Effector memory CD8-positive, alpha-beta T cell (primary cell): ENCODE results near the gene OR52B6.
"Not testable (repeated sequence)": the region's sequence is repeated elsewhere in the genome, so short reads cannot be mapped to it uniquely, and the experiment has no call there.

Experiments
- ATAC-seq: fragments of 150-1000 bp; cut with Tn5 transposase; replicated peaks from 2 replicates; pipeline ENCODE4 v1.10.0; 2021; ENCODE audit warnings: mild to moderate bottlenecking, moderate library complexity
- DNase-seq, 3 experiments: peaks; one replicate each; pipeline ENCODE4 v3.0.0; 2021
- H3K27ac Mint-ChIP-seq, 2 donors: one replicate each; pipeline ENCODE4 v1.8.0; 2022; ENCODE audit warnings: mild to moderate bottlenecking in 2 of 2, mixed read lengths in 2 of 2, moderate library complexity in 2 of 2
- H3K27me3 Mint-ChIP-seq, 2 donors: one replicate each; pipeline ENCODE4 v1.8.0; 2022; ENCODE audit warnings: mixed read lengths in 2 of 2
- H3K36me3 Mint-ChIP-seq: one replicate; pipeline ENCODE4 v1.8.0; 2022; ENCODE audit warnings: mild to moderate bottlenecking, moderate library complexity, mixed read lengths; ENCODE audit not compliant: insufficient read depth
- H3K4me1 Mint-ChIP-seq, 2 donors: one replicate each; pipeline ENCODE4 v1.8.0; 2022; ENCODE audit warnings: low read depth in 2 of 2, mixed read lengths in 2 of 2
- H3K4me3 Mint-ChIP-seq, 2 donors: one replicate each; pipeline ENCODE4 v1.8.0; 2022; ENCODE audit warnings: mild to moderate bottlenecking in 2 of 2, mixed read lengths in 2 of 2, moderate library complexity in 2 of 2
- H3K9me3 Mint-ChIP-seq, 2 donors: one replicate each; pipeline ENCODE4 v1.8.0; 2022; ENCODE audit warnings: mixed read lengths in 2 of 2

The OR52B6 gene

DNA sequence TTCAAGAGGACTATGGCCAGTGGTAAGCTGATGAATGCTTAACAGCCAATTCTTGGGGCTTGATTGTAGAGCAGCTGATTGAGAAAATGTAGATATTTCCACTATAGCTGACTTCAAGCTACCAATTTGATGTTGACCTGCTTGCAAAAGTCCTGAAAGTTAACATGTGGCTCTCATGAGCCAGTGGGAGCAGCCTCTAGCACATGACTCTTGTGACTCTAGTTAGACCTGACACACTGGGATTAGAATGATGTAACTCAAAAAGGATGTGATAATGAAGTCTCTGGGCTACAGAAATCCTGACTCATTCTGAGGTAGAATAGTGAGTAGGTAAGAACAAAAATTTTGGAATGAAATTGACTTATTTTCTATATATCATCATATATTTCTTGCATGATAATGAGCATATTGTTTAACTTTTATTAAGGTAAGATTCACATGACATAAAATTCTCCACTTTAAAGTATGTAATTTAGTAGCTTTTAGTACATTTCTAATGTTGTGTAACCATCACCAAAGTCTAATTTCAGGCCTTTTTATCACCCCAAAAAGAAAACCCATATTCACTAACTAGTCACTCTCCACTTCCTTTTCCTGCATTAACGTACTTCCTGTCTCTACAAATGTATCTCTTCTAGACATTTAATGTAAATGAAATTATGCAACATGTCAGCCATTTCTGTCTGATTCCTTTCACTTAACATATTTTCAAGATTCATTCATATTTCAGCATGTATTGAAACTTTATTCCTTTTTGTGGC is 16.2 kb upstream of the OR52B6 start:
- Mint-ChIP-seq H3K4me1 (no peaks in the 10 kb centered on the region), H3K4me3 (no peak overlapping the region), H3K36me3 (no peaks in the 10 kb centered on the region), H3K9me3 (peaks cover 0 to 2% of the 10 kb centered on the region in 2 donors), H3K27me3 (peaks cover 8 to 38% of the 10 kb centered on the region in 2 donors), H3K27ac (no peak overlapping the region)
- no peak for ATAC-seq
- no peak for DNase-seq

DNA sequence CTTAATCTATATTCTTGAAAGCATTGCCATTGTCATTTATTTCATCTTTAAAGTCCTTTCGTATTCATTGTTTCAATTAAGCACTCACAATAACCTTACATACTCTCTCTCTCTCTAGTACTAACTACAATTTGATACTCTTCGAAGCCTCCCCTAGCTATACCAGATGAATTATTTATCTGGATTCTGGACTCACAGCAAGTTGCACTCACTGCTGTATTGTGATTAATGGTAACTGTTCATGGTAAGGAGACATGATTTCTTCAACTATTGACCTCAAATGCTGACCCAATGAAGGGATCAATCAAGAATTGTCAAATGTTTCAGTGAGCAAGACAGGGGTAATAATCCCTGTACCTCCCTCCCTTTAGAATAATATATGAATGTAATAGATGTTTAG is 6.0 kb upstream of the OR52B6 start:
- Mint-ChIP-seq H3K9me3 (no peaks in the 10 kb centered on the region), H3K4me1 (no peaks in the 10 kb centered on the region), H3K4me3 (no peak overlapping the region), H3K27me3 (peaks cover 0 to 9% of the 10 kb centered on the region in 2 donors), H3K36me3 (no peaks in the 10 kb centered on the region), H3K27ac (no peak overlapping the region)
- DNase-seq (no peak), ATAC-seq (no peak)

DNA sequence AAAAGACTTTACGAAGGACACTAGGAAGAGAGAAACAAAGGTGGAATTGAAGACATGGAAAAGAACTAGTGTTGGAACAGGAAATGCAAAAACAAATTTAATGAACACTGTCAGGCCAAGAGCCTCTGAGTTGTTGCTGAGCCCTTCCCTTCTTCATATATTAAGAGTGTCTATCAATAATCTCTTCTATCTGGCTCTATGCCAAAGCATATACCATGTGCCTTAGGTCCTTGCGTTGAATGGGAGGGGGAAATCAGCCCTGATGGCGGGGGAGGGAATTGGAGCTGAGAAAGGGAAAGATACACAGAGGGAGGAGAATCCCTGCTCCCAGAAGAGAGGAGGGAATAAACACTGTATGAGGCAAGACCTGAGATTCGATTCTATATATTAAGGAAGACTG is 5.5 kb upstream of the OR52B6 start:
- no peak for DNase-seq
- Mint-ChIP-seq H3K27ac (no peak overlapping the region), H3K4me3 (no peak overlapping the region), H3K27me3 (peaks cover 0 to 9% of the 10 kb centered on the region in 2 donors), H3K36me3 (no peaks in the 10 kb centered on the region), H3K9me3 (no peaks in the 10 kb centered on the region), H3K4me1 (no peaks in the 10 kb centered on the region)
- no peak for ATAC-seq

DNA sequence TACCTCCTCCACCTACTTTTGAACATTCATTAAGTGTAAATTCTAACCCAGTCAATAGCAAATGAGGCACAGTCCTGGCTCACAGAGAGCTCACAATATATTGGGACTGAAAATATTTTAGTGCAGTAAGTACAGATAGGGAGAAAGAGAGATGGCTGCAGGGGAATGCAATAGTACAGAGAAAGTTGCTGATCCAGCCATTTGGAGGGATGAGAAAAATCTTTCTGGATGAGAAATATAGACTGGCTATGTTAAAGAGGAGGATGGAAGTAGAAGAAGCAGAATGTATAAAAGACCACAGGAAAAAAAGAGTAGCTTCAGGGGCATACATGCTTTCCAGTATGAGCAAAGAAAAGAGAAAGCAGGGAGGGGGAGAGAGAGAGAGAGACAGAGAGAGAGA is 3.6 kb upstream of the OR52B6 start:
- DNase-seq, result no peak
- Mint-ChIP-seq H3K27ac (no peak overlapping the region), H3K4me1 (no peaks in the 10 kb centered on the region), H3K27me3 (no peaks in the 10 kb centered on the region), H3K36me3 (no peaks in the 10 kb centered on the region), H3K9me3 (no peaks in the 10 kb centered on the region), H3K4me3 (no peak overlapping the region)
- ATAC-seq, result no peak

DNA sequence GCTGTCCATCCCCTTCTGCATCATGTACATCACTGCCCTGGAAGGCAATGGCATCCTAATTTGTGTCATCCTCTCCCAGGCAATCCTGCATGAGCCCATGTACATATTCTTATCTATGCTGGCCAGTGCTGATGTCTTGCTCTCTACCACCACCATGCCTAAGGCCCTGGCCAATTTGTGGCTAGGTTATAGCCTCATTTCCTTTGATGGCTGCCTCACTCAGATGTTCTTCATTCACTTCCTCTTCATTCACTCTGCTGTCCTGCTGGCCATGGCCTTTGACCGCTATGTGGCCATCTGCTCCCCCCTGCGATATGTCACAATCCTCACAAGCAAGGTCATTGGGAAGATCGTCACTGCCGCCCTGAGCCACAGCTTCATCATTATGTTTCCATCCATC is 337 bp downstream of the OR52B6 start:
- Mint-ChIP-seq H3K27me3 (no peaks in the 10 kb centered on the region), H3K9me3 (no peaks in the 10 kb centered on the region), H3K4me3 (no peak overlapping the region), H3K36me3 (no peaks in the 10 kb centered on the region), H3K4me1 (no peaks in the 10 kb centered on the region), H3K27ac (no peak overlapping the region)
- DNase-seq, result no peak
- ATAC-seq, result no peak

DNA sequence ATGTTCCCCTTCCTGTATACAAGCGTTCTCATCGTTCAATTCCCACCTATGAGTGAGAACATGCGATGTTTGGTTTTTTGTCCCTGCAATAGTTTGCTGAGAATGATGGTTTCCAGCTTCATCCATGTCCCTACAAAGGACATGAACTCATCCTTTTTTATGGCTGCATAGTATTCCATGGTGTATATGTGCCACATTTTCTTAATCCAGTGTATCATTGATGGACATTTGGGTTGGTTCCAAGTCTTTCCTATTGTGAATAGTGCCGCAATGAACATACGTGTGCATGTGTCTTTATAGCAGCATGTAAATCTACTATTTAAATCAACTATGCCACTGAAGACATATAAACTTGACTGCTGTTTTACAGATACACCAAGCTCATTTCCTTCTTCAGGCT is 3.8 kb downstream of the OR52B6 start:
- not testable (repeated sequence) for ATAC-seq, H3K27me3 Mint-ChIP-seq, DNase-seq, H3K9me3 Mint-ChIP-seq, H3K27ac Mint-ChIP-seq, H3K4me1 Mint-ChIP-seq, H3K4me3 Mint-ChIP-seq, H3K36me3 Mint-ChIP-seq

DNA sequence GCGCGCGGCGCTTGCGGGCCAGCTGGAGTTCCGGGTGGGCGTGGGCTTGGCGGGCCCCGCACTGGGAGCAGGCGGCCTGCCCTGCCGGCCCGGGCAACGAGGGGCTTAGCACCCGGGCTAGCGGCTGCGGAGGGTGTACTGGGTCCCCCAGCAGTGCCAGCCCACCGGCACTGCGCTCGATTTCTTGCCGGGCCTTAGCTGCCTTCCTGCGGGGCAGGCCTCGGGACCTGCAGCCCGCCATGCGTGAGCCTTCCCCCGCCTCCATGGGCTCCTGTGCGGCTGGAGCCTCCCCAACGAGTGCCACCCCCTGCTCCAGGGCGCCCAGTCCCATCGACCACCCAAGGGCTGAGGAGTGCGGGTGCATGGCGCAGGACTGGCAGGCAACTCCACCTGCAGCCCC is 9.2 kb downstream of the OR52B6 start:
- ATAC-seq, H3K36me3 Mint-ChIP-seq, H3K4me3 Mint-ChIP-seq, H3K4me1 Mint-ChIP-seq, H3K27ac Mint-ChIP-seq, H3K27me3 Mint-ChIP-seq, DNase-seq, H3K9me3 Mint-ChIP-seq: not testable (repeated sequence)

DNA sequence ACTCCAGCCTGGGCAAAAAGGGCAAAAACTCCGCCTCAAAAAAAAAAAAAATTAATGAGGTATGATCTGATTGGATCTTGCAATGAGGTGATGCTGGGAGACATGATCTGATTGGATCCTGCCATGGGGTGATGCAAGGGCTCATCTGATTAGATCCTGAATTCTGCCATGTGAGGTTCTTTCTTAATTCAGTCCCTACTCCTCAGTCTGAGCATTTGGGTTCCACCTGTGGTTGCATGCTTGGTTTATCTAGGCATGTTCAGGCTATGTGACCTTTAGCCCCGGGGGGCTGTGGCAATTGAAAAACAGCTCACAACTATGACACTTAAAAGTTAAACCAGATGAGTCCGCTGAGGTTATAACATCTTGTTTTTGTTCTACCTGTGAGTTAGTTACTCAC is 10.9 kb downstream of the OR52B6 start:
- H3K27ac Mint-ChIP-seq, result no peak overlapping the region
- no peak for DNase-seq
- no peak for ATAC-seq

DNA sequence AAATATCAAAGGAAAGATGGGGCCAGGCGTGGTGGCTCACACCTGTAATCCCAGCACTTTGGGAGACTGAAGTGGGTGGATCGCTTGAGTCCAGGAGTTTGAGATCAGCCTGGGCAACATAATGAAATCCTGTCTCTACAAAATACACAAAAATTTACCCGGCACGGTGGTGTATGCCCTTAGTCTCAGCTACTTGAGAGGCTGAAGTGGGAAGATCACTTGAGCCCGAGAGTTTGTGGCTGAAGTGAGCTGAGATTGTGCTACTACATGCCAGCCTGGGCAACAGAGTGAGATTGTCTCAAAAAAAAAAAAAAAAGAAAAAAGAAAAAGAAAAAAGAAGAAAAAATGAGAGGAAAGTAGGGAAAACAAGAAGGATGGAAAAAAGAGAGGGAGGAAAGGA is 11.9 kb downstream of the OR52B6 start:
- peaks cover 0 to 2% of the 10 kb centered on the region in 2 donors for H3K4me1 Mint-ChIP-seq
- no peaks in the 10 kb centered on the region for H3K36me3 Mint-ChIP-seq
- DNase-seq (no peak), ATAC-seq (no peak)
- H3K9me3 Mint-ChIP-seq, result no peaks in the 10 kb centered on the region
- H3K27me3 Mint-ChIP-seq, result peaks cover 16 to 17% of the 10 kb centered on the region in 2 donors
- H3K27ac Mint-ChIP-seq, result no peak overlapping the region
- no peak overlapping the region for H3K4me3 Mint-ChIP-seq

More for the DNA sequence above, 10.9 kb downstream of the OR52B6 start:
- H3K27me3 Mint-ChIP-seq, result peaks cover 6 to 7% of the 10 kb centered on the region in 2 donors
- H3K4me3 Mint-ChIP-seq, result no peak overlapping the region
- H3K4me1 Mint-ChIP-seq, result peaks cover 0 to 2% of the 10 kb centered on the region in 2 donors
- H3K9me3 Mint-ChIP-seq, result no peaks in the 10 kb centered on the region
- no peaks in the 10 kb centered on the region for H3K36me3 Mint-ChIP-seq

DNA sequence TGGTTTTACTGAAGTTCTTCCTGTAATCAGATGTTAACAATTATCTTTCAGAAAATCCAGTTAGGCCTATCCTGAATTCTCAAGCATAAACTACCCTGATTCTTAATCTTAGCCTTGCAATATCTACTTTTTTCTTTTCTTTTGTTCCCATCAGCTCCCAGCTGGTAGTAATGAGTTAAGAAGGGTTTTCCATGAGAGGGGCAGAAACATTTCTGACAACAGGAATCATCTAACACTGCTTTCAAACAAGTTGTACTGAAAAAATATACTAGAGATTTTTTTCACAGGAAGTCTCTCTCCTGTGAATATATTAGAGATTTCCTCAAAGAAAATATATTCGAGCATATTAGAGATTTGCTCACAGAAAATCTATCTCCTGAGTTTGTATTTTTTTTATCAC is 12.5 kb downstream of the OR52B6 start:
- no peak overlapping the region for H3K27ac Mint-ChIP-seq
- H3K4me3 Mint-ChIP-seq, result no peak overlapping the region
- no peak for ATAC-seq

DNA sequence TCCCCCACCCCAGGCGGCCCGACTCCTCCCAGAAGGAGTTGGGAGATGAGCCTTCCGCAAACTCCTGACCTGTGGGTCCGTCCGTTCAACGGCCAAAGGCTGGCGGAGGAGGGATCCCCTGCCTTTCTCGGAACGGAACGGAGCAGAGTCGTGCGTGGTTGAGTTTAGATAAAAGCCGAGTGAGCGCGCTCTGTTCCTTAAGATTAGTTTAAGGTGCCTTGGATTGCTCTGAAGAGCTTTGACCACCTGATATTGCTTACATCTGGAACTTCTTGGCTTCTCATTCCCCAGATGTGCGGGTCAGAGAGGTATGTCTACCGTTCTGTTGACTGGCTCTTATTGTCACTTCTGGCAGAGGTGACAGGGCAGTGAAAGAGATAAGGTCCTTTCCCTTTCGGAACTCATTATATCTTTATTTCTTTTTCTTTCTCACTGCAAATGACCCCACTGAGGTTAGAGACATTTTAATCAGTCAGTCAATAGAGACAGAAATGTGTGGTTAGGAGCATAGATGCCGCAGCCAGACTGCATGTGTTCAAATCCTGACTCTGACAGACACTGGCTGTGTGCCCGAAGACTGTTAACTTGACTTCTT is 16.0 kb downstream of the OR52B6 start, which contains the start of gene TRIM6:
TSS of gene TRIM6 (plus strand) at position 31 of the 595 bp plus-strand sequence. CDS start at position 292, 261 bp downstream.
- no peaks in the 10 kb centered on the region for H3K36me3 Mint-ChIP-seq
- peaks cover 22 to 23% of the 10 kb centered on the region in 2 donors for H3K27me3 Mint-ChIP-seq
- H3K9me3 Mint-ChIP-seq, result no peaks in the 10 kb centered on the region
- H3K27ac Mint-ChIP-seq, result no peak within 1 kb of the TSS
- ATAC-seq (no peak), DNase-seq (no peak)
- peaks cover 0 to 2% of the 10 kb centered on the region in 2 donors for H3K4me1 Mint-ChIP-seq
- peak within 1 kb of the TSS in 1 of 2 donors; percentile 70 for H3K4me3 Mint-ChIP-seq

More for the DNA sequence above, 12.5 kb downstream of the OR52B6 start:
- Mint-ChIP-seq H3K9me3 (no peaks in the 10 kb centered on the region), H3K27me3 (peaks cover 21 to 22% of the 10 kb centered on the region in 2 donors), H3K36me3 (no peaks in the 10 kb centered on the region), H3K4me1 (peaks cover 0 to 2% of the 10 kb centered on the region in 2 donors)
- no peak for DNase-seq

DNA sequence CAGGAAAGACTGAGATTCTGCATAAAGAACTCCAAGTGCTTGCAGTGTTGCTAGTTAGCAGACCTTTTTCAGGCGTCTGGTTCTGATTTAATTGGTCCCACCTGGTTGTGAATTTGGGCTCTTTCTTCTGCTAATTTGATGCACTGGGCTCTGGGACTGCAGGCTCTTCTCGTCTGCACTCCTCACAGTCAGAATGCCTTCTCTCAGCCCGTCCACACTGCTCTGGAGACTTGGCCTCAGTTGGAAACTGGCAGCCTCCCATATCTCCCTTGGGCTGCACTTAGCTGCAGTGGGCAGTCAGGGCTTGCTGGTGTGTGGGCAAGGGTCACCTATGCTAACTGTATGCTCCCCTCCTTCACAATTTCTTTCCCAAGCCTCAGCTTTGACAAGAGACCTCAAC is 17.3 kb downstream of the OR52B6 start:
- H3K36me3 Mint-ChIP-seq, result no peaks in the 10 kb centered on the region
- DNase-seq (no peak), ATAC-seq (no peak)
- peaks cover 0 to 2% of the 10 kb centered on the region in 2 donors for H3K4me1 Mint-ChIP-seq
- peaks cover 22 to 23% of the 10 kb centered on the region in 2 donors for H3K27me3 Mint-ChIP-seq
- H3K27ac Mint-ChIP-seq, result no peak overlapping the region
- no peaks in the 10 kb centered on the region for H3K9me3 Mint-ChIP-seq
- H3K4me3 Mint-ChIP-seq, result no peak overlapping the region

DNA sequence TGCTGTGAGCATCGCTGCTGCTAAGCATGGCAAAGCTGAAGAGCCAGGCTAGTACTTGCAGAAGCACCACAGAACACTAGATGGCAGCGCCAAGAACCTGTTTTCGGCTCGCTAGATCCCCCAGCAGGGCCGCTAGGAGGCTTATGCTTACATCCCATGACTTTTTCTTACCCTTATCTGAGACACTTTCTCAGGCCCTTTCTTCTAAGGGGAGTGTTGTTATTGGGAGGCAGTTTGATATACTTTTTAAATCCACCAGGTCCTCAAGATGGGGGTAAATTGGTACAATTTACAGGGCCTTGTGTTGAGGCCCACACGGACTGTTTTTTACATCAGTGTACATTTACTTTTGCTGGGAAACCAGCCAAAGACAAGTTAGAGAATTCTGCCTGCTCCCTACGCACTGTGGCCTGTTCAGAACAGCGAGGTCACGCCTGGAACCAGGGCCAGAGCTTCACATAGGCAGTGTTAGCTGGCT is 19.7 kb downstream of the OR52B6 start:
- no peak overlapping the region for H3K27ac Mint-ChIP-seq
- H3K27me3 Mint-ChIP-seq, result peaks cover 22 to 23% of the 10 kb centered on the region in 2 donors
- H3K36me3 Mint-ChIP-seq, result no peaks in the 10 kb centered on the region
- peak; percentile 44 to 51 (median 45) for DNase-seq
- ATAC-seq, result peak; percentile 92
- H3K9me3 Mint-ChIP-seq, result no peaks in the 10 kb centered on the region
- no peak overlapping the region for H3K4me3 Mint-ChIP-seq
- H3K4me1 Mint-ChIP-seq, result peaks cover 0 to 2% of the 10 kb centered on the region in 2 donors

DNA sequence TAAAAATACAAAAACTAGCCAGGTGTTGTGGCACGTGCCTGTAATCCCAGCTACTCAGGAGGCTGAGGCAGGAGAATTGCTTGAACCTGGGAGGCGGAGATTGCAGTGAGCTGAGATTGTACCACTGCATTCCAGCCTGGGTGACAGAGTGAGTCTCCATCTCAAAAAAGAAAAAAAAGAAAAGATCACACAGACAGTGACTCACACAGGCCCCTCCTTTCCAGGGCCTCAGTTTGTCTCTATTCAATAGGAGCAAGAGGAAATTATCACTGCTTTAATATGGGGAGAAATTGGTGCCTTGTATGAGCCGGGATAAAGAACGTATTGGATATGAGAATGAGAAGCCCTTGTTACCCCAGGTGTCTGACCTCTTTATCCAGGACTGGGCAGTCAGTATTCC is 22.1 kb downstream of the OR52B6 start:
- not testable (repeated sequence) for H3K4me3 Mint-ChIP-seq, H3K36me3 Mint-ChIP-seq, H3K9me3 Mint-ChIP-seq, ATAC-seq, H3K27me3 Mint-ChIP-seq, H3K27ac Mint-ChIP-seq, H3K4me1 Mint-ChIP-seq, DNase-seq
